SW 1271 (cell line): ENCODE measurements around the gene HAUS8.
A peak's percentile ranks its signal among the peaks of the same experiment; 100 is the strongest.
"Not testable (repeated sequence)": the region's sequence is repeated elsewhere in the genome, so short reads cannot be mapped to it uniquely, and the experiment has no call there.

ENCODE experiments used
- DNase-seq, 2 experiments: peaks; one replicate each; lab custom pipeline; 2025; lab: John Stamatoyannopoulos, UW

HAUS8 gene

GRCh38 chr19:17035842-17036424 is 39.3 kb downstream of the HAUS8 start:
- DNase-seq = no peak

DNA sequence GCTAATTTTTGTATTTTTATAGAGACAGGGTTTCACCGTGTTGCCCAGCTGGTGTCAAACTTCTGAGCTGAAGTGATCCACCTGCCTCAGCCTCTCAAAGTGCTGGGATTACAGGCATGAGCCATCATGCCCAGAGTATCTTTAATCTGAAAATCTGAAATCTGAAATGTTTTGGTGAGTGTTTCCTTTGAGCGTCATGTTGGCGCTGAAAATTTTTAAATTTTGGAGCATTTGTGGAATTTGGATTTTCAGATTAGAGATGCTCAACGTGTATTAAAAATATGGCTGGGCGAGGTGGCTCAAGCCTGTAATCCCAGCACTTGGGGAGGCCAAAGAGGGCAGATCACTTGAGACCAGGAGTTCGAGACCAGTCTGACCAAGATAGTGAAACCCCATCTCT is 43.5 kb downstream of the HAUS8 start:
- DNase-seq = no peak

DNA sequence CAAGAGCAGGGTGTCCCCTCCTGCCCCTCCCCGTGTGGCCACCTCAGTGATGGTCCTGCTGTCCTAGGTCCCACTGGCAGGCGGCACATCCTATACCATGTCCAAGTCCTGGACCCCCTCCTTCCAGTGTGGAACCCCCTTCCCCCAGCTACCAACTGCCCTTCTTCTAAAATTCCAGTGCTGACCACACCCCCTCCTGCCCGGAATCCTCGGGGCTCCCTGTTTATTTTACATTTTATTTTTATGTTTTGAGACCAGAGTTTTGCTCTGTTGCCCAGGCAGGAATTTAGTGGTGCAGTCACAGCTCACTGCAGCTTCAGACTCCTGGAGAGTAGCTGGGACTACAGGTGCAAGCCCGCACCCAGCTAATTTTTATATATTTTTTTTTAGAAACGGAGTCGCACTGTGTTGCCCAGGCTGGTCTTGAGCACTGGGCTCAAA is 47.7 kb downstream of the HAUS8 start:
- DNase-seq = no peak

DNA sequence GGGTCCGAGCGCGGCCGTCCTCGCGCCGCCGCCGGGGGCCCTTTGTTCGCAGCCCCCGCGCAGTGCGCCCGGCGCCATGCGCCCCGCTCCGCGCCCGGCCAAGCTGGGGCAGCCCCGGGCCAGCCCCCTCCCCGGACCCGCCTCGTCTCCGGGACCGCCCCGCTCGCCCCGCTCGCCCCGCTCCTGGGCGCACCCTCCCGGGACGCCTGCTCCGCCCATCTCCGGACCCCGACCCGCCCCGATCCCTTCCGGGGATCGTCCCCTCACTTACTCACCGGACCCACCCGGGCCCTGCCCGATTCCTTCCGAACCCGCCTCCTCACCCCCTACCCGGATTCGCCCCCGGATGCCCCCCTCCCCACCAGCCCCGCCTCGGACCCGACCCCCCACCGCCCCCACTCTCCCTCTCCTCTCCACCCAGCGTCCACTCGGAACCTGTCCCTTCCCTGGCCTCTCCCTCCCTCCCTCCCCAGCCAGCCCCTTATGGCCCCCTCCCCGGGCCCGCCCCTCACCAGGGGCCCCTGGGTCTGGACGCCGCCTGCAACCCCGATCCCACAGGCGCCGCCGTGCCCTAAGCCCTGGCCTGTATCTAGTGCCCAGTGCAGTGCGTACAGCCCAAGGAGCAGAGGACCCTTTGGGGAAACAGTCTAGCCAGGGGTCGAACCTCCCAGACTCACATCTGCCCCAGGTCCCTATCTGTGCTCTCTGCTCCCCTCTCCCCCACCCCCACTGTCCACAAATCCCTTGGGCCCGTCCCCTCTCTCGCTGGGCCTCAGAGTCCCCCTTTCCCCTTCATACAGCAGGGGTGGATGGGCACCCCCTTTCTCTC is 48.3 kb downstream of the HAUS8 start, which contains the start of gene CPAMD8:
Gene CPAMD8, minus strand, starts transcription at position 105 of the 829 bp plus-strand sequence. CDS start 168 bp downstream, outside the sequence.
- no peak for DNase-seq

DNA sequence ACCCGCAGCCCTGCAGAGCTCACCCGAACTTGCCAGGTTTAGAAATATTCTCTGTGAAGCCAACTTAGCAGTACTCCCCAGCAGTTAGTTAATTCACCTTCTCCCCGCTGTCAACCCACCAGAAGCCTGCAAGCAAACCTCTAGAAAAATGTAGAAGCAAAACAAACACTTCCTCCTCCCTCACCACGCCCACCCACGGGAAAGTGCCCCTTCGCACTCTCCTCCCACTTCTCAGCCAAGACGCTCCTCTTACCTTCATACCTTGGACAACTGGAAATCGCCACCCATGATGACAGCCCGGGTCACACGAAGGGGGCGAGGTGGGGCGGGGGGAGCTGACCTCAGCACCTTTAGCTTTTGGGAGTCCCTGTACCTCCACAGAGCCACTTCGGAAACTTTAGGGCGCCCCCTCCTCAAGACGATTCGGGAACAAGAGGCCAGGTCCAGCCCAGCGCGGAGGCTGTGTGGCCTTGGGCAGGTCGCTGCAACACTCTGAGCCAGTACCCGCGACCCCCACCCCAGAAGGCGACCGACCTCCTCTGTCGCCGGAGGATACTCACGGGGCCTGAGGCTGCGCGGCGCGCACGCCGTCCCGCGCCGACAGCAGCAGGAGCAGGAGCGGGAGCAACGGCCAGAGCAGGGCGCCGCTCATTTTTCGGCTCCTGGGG is 49.1 kb downstream of the HAUS8 start:
- no peak for DNase-seq

GRCh38 chr19:17025361-17025760 is 49.9 kb downstream of the HAUS8 start:
- no peak for DNase-seq

GRCh38 chr19:17024941-17025340 is 50.3 kb downstream of the HAUS8 start:
- DNase-seq = not testable (repeated sequence)

- DNase-seq = no peak
These were observed 51.4 kb downstream of the HAUS8 start for GRCh38 chr19:17023805-17024204.

DNA sequence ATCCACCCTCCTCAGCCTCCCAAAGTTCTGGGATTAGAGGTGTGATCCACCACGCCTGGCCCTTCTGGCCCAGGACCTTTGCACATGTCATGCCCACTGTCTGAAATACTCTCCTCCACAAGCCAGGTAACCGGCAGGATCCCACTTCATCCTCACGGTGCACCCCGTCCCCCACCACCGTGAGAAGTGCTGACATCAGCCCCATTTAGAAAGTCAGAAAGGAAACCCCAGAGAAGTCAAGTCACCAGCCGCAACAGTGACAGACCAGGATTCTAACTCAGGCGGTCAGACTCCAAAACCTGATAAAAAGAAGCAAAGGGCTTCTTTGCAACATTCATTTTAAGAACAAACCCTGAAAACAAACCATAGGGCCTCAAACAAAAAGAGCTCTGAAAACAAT is 52.5 kb downstream of the HAUS8 start:
- DNase-seq = no peak

GRCh38 chr19:17021793-17022590 is 53.3 kb downstream of the HAUS8 start:
- DNase-seq = peak in 1 of 2 experiments; percentile 50

DNA sequence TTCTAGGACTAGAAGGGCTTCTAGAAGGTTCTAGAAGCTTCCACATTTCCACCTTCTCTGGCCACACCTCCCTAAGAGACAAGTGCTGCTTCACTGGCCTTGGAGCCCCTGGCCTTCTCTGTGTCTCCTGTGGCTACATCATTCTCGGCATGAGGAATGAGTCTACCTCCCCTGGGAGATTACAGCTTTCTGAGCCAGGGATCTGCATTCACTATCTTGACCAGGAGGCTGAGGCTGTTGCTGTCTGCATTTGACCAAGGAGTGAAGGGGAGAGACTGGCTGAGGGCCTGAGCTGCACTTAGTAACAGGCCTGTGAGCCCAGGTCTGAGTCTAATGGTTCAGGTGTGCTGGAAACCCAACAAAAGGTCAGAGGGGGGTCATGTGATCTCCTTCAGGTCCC is 53.9 kb downstream of the HAUS8 start:
- no peak for DNase-seq

- no peak for DNase-seq
These were observed 54.4 kb downstream of the HAUS8 start for GRCh38 chr19:17020823-17021222.

- DNase-seq = no peak
These were observed 54.9 kb downstream of the HAUS8 start for GRCh38 chr19:17020385-17020784.

DNA sequence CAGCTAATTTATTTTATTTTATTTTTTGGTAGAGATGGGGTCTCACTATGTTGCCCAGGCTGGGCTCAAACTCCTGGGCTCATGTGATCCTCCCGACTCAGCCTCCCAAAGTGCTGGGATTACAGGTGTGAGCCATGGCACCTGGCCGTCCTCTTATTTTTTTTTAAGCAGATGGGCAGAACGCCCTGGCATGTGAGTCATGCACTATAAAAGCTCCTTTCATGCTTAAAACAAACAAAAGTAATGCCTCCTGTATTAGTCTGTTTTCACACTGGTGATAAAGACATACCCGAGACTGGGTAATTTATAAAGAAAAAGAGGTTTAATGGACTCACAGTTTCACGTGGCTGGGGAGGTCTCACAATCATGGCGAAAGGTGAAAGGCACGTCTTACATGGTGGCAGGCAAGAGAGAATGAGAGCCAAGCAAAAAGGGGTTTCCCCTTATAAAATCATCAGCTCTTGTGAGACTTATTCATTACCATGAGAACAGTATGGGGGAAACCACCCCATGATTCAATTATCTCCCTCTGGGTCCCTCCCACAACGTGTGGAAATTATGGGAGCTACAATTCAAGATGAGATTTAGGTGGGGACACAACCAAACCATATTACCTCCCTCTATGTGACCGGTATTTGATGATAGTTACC is 60.9 kb downstream of the HAUS8 start:
- DNase-seq = not testable (repeated sequence)

DNA sequence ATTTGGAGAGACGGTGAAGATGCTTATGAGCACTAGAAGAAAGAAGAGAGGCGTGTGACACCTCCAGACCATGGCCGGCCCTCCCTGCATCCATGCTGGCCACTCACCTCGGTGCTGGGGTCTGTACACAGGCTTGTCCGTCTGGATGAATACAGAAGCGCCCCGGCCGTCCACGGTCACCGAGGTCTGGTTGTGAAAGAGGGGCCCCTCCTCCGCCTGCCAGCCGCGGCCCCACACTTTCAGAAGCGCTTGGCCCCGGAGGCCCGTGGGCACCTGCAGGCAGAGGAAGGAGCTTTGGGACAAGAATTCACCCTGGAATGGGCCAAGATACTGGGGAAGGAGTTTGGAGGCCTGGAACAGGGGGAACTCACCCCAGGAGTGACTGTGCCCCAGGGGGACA is 63.8 kb downstream of the HAUS8 start:
- no peak for DNase-seq

DNA sequence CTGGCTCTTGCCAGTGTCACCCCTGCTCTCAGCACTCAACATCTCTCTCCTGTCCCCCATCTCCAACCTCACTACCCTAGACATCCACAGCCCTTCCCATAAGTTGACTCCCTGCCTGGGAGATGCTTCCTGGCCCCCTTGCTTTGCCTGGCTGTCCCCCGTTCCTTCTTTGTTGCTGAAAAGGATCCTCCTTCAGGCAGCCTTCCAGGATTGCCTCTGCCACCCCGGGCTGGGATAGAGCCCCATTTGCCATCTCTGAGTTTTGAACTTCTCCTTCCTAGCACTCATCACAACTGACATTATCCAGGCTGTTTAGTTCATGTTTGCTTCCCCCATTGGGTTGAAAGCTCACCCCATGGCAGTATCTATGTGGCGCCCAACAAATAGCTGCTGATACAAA is 68.7 kb downstream of the HAUS8 start:
- no peak for DNase-seq

DNA sequence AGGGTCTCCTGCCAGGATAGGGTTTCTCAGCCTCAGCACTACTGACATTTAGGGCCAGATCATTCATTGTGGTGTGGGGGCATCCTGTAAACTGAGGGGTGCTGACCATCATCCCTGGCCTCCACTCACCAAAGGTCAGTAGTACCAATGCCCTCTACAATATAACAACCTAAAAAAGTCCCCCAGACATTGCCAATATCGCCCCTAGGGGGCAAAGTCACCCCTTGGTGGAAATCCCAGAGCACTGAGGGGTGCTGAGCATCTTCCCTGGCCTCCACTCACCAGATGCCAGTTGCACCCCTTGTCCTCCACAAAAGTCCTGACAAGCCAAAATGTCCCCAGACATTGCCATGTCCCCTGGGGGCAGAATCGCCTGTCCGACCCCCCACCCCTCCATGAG is 70.3 kb downstream of the HAUS8 start:
- DNase-seq = no peak

- DNase-seq = no peak
These were observed 70.9 kb downstream of the HAUS8 start for GRCh38 chr19:17004386-17004785.

GRCh38 chr19:17002455-17002854 is 72.8 kb downstream of the HAUS8 start:
- no peak for DNase-seq

DNA sequence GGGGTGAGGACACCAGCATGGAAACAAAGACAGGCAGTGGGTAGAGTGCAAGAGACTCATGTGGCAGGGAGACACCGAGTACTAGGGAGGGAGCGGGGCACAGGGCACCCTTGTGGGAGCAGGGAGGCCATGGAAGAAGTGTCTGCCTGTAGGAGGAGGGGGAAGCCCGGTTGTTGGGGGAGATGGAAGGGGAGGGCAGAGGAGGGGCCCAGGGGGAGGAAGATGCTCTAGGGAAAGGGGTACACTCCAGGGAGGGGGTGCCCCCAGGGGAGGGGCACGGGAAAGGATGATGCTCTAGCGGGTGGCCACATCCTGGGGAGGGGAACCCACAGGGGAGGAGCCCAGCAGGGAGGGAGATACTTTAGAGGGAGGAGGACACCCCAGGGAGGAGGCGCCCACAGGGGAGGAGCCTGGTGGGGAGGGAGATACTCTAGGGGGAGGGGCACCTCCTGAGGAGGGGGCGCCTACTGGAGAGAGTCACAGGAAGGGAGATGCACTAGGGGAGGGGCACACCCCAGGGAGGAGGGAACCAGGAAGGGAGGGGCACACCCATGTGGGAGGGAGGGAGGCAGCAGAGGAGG is 73.6 kb downstream of the HAUS8 start:
- no peak for DNase-seq
